NCI-H2081 treated with DMSO at 0.1 percent for 48 hours (cell line): Measurements from ENCODE around the gene SRRM3.
"Not testable (repeated sequence)": the region's sequence is repeated elsewhere in the genome, so short reads cannot be mapped to it uniquely, and the experiment has no call there.

Experiments
- DNase-seq: peaks from one replicate; lab custom pipeline; 2025; lab: John Stamatoyannopoulos, UW

The SRRM3 gene

GRCh38 chr7:76261931-76262330 is 60.2 kb downstream of the SRRM3 start:
- DNase-seq: no peak

GRCh38 chr7:76262683-76263402 is 61.1 kb downstream of the SRRM3 start:
- DNase-seq: peak; percentile 40

GRCh38 chr7:76265299-76265698 is 63.6 kb downstream of the SRRM3 start:
- DNase-seq: no peak

- DNase-seq: no peak
These were observed 65.6 kb downstream of the SRRM3 start for GRCh38 chr7:76267107-76267893.

- DNase-seq: no peak
These were observed 66.1 kb downstream of the SRRM3 start for GRCh38 chr7:76267894-76268183.

DNA sequence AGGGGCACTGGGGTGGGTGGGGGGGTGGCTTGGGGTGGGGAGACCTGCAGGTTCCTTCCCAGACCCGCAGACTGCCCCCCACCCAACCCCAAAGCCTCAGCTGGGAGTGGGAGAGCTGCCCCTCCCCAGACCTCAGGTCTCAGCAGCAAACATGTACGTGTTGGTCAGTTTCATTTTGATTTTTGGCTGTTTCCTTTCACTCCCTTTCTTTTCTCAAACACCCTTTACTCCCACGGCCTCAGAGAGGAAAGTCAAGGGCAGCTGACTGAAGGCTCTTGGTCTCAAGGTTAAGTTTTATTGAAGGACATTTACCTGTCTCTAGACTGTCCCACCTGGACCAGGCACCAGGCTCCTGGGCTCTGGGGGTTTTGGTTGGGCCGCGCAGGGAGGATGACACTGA is 66.7 kb downstream of the SRRM3 start:
- DNase-seq: no peak

DNA sequence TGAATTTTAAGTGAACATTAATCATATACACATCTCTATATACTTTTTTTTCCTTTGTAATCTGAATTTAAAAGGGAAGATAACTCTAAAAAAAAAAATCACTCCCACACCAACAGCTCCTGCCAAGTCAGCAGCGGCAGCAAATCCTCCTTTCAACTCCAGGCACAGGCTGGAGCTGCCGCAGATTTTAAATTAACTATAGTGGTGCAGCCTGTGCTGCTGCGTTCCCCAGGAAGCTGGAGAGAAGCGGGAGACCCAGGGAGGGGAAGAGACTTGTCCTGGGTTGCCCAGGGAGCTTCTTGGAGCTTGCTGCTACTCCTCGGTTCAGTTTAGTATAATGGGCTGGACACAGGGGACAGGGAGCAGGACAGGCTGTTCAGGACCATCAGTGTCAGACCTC is 68.2 kb downstream of the SRRM3 start:
- no peak for DNase-seq

- DNase-seq: not testable (repeated sequence)
These were observed 69.7 kb downstream of the SRRM3 start for GRCh38 chr7:76271384-76271783.

- DNase-seq: no peak
These were observed 70.4 kb downstream of the SRRM3 start for GRCh38 chr7:76272142-76272541.

DNA sequence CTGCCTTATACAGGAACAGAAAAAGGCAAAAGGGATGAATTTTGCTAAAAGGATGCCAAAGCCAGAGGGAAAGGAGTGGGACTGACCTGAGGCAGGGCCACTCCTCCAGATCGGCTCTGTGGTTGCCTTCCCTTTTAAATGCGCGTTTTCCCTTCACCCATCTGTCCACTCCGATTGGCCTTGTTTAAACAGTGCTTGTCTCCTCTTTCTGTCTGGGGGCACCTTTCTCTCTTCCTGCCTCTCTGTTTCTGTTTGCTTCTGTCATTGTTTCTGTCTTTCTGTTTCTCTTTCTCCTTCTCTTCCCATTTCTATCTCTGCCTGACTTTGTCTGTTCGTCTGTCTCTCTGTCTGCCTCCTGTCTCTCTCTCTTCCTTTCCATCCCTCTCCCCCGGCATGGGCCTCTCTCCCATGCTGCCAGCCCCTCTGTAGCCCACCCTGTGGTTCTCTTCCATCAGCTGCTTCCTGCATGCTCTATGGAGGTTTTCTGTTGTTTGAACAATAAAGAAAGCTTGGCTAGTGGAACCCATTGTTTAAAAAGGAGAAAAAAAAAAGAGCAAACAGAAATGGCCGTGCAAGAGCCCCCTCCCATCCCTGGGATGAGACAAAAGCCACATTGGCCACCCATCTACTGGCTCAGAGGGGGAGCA is 71.3 kb downstream of the SRRM3 start:
- peak; percentile 7 for DNase-seq

DNA sequence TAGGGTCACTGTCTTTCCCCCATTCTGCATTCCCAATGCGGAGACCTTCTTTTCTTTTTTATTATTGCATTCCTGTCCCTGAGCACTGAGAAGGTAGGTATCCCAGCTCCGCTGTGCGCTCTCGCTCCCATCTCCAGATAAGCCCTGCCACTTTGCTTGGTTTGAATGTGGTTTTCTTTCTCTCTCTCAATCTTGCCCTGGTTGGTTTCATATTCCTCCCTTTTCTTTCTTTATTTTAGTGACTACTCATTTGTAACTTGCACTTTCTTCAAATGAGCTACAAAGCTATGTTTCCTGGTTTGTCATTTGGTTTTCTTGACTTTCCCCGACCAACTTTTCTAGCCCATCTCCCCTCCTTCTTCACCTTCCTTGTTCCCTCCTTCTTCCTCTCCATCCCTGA is 71.8 kb downstream of the SRRM3 start:
- no peak for DNase-seq

GRCh38 chr7:76278540-76278939 is 76.8 kb downstream of the SRRM3 start:
- DNase-seq: no peak

- no peak for DNase-seq
These were observed 78.7 kb downstream of the SRRM3 start for GRCh38 chr7:76280408-76280807.

GRCh38 chr7:76281006-76281705 is 79.5 kb downstream of the SRRM3 start:
- no peak for DNase-seq

GRCh38 chr7:76281706-76282343 is 80.1 kb downstream of the SRRM3 start:
- DNase-seq: no peak

DNA sequence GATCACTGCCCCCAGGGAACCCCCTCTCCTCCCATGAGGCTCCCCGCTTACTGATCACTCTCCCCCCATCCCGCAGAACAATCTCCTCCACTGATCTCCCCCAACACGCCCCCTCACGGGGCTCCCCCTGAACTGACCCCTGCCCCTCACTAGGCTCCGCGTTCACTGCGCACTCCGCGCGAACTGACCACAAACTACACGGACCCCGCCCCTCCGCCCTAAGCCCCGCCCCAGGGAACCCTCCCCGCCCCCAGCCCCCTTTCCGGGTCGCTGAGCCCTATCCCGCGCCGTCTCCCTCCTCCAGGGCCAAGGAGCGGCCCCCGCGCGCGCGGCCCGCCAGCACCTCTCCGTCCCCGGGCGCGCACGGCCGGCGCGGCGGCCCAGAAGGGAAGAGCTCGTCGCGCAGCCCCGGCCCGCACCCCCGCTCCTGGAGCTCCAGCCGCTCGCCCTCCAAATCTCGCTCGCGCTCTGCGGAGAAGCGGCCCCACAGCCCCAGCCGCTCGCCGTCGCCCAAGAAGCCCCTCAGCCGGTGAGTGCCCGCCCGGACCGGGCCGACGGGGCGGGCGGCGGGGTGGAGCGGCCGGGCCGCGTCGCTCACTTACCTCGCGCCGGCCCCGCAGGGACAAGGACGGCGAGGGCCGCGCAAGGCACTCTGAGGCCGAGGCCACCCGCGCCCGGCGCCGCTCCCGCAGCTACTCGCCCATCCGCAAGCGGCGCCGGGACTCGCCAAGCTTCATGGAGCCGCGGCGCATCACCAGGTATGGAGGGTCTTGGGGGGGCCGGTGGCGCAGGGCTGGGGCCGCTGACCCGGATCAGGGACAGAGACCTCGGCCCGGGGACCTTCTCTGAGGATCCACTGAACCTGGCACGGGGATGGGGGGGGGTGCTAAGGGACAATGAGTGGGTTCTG is 80.9 kb downstream of the SRRM3 start:
- DNase-seq: no peak

DNA sequence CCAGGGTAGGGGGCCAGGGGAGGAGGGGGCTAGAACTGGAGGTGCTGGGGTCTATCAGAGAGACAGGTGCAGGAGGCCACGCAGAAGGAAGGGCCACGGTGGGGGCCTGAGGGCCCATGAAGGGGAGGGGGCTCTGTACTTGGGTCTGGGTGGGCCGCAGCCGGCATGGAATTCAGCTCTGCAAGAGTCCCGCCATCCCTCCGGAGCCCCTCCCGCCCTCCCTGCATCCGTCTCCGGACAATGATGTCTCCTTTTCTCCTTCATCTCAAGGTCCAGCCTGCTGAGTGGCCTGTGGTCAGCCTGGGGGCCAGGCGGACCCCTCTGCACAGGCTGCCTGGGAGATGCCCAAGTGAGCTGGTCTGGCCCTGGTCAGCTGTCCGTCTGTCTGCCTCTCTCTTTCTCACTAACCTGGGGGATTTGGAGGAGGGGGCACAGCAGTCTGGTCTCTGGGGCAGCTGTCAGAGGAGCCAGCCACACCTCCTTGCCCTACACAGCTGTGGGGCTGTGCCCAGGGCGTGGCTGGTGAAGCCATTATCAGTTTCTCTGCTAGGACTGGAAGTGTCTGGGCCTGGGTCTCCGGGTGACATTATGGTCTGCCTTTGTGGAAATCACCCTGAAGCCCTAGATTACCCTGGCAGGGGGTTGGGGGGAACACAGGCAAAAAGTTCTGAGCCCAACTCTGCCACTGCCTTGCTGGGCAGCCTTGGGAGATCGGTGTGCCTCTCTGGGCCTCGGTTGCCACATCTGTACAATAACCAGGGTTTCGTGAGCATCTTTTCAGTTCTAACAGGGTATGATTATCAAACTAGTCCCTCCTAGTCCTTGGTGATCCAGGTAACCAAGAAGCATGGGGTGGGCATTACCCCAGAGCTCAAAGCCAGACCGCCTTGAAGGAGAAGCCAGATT is 81.8 kb downstream of the SRRM3 start:
- no peak for DNase-seq

DNA sequence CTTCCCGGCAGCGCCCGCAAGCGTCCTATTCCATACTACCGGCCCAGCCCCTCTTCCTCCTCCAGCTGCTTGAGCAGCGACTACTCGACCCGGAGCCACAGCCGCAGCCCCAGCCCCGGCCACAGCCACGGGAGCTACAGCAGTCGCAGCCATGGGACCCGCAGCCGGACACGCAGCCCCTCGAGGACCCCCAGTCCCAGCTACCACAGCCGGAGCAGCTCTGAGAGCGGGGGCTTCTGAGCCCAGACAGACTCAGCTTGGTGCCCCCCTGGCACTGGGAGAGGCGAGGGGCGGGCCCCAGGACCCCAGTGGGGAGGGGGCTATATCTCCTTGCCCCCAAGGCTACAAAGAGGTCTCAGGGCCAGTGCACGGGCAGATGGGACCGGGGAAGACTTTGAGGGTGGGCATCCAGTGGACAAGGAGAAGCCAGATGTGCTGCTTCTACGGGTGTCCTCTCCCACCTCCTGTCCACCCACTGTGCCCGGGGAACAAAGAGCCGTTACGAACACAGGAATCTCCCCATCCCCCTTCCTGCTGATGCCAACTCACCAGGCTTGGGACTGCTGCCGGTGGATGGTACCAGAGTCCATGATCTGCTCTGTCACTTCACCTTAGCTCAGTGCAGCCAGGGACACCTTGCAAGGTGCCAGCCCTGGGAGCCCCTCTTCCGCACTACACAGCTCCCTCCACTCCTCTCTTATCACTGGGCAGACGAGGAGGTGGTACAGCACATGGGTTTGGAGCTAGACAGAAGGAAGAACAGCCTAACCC is 84.1 kb downstream of the SRRM3 start:
- no peak for DNase-seq

DNA sequence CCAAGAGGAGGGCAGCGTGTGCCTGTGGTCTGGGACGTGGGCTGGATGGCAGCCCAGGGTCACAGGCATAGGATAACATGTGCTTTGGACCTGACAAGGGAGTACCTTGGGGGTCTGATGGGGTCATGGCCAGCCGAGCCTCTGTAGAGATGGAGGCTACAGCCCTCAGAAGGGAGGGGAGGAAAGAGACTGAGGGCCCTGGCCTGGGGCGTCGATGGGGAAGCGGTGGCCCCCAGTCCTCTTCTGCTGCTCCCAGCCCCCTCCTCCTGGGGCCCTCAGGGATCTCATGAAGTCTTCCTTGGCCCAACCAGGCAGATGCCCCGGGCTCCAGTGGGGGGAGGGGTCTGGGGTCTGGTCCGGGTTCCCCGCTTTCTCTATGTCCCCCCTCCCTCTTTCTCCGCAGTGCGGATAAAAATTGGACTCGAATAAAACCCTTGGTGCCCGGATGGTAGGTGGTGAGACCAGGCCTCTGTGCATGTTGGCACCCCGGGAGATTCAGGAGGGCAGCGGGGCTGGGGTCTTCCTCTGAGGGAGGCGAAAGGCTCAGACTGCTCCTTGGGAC is 85.2 kb downstream of the SRRM3 start:
- no peak for DNase-seq
